Middle frontal gyrus (tissue), 1 donor: ENCODE measurements around the gene SPATA1.
A peak's percentile ranks its signal among the peaks of the same experiment; 100 is the strongest.
"Not testable (repeated sequence)": the region's sequence is repeated elsewhere in the genome, so short reads cannot be mapped to it uniquely, and the experiment has no call there.

Experiments used
- DNase-seq: peaks from one replicate; pipeline ENCODE4 v3.0.0-alpha.2; 2015; ENCODE audit warnings: low spot score; ENCODE audit errors: extremely low spot score

SPATA1 gene

DNA sequence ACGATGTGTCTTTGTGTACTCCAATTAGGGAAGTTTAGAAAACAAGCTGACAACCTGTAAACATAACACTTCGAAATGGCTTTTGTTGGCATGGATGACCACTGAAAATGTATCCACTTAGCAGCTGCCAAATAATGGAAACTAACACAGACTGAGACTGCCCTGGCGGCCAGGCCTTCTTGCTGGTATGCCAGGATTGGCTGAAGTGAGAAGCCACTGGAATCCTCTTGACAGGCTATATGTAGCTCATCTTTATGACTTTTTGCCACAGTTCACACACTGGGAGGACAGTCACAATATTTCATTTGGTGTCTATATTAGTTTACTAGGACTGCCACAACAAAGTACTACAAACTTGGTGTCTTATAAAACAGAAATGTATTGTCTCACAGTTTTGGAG is 80.9 kb downstream of the SPATA1 start:
- DNase-seq, result no peak

DNA sequence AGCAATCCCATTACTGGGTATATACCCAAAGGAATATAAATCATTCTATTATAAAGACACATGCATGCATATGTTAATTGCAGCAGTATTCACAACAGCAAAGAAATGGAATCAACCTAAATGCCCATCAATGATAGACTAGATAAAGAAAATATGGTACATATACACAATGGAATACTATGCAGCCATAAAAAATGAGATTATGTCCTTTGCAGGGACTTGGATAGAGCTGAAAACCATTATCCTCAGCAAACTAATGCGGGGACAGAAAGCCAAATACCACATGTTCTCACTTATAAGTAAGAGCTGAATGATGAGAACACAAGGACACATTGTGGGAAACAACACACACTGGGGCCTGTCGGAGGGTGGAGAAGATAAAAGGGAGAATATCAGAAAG is 88.8 kb downstream of the SPATA1 start:
- not testable (repeated sequence) for DNase-seq

DNA sequence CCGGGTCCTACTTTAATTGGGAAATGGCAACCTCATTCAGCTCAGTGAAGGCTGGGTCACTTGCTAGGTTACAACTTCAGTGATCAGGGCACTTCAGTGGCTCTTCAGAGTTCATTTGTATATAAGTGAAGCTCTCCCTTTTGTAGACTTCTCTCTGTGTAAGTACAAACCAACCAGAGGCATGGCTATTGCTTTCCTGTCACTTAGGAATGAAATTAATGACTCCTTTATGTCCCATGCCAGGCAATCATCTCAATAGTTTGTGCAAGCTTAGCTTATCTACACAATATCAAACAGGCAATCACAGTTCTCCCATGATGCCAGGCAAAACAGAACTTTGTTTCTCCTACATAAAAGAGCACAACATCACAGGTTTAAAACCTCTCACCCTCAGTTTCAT is 90.8 kb downstream of the SPATA1 start:
- DNase-seq, result no peak

DNA sequence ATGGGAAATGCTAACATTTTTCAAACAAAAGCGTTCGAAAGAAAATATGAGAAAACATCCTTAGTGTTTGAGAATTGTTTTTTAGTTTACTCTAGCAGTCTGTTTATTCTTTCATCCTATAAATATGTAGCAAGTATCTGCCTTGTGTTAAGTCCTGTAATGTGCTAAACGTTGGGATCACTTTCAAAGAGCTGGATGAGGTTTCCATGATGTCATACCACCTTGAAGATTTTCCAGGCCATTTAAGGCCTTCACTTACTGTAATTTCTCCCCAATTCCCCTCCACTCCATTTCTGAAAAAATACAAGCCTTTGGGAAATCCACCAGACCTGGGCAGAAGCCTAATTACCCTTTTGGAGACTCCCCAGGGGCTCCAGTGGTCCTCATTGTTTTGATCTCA is 92.2 kb downstream of the SPATA1 start:
- no peak for DNase-seq

DNA sequence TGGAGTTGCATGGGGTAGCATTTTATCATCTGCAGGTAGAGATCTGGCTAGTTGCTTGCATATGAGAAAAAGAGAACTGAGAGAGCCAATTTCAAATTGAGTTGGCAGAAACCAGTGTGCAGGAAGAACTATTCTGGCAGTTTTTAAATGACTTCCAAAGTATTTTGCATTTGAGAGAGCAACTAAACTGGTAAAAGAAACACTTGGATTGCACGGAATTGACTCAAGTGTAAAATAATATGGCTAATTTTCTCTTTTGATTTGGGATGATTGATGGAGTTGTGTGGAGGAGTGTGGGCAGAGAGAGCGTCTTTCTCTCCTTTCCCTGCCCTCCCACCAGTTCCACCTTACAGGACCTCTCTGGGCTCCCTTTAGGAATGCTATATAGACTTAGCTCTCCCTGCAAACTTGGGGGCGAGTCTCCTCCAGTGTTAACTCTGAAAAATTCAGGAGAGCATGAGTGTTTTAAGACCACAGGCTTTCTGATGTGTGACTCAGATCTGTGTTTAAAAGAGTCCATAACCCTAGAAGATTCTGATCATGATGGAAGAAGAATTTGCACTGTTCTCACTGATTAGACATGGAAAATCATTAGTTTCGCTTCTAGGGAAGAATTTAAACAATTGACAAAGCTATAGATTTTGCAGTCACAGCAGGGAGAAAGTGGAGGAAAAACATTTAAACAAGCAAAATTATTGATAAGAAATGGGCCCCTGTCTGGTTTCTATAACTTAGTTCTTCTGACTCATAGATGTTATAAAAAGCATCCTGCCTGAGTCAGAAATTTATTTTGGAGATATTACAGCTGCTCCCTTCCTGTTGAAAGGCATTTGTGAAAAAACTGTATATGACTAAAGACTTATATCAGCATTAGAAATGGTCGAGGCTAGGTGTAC is 92.9 kb downstream of the SPATA1 start:
- DNase-seq, result peak; percentile 43

DNA sequence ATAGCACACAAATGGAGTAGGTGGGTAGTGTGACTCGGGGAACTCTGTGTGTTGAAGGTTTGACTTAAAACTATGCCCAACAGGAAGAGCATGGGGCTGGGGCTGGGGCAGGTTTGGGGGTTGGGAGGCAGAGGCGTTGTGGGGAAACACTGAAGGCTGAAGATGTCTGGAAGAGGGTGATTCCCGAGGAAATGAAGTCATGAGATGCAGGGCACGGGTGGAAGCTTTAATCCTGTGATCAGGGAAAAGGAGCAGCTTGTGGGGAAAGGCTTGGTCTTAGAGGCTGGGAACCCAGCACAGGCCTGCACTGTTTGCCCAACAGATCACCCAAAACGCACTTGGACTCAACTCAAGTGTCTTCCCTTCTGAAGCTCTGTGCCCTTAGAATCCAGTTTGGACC is 94.6 kb downstream of the SPATA1 start:
- DNase-seq, result no peak

DNA sequence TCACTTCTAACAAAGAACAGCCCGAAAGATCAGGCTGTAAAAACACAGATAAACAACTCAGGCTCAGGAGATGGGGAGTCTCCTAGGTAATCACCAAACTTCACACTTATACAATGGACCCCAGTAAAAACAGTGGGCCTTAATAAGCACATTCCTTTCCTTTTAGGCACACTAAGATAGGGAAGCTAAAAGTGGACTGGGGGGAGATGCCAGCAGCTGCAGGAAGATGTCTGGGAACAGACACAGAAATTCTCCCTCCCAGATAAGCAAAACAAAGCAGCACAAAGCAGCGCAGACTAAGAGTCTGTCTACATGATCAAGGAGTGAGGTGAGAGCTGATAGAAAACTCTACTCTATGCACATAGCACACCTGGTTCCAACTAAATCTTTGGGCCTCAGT is 97.0 kb downstream of the SPATA1 start:
- no peak for DNase-seq

DNA sequence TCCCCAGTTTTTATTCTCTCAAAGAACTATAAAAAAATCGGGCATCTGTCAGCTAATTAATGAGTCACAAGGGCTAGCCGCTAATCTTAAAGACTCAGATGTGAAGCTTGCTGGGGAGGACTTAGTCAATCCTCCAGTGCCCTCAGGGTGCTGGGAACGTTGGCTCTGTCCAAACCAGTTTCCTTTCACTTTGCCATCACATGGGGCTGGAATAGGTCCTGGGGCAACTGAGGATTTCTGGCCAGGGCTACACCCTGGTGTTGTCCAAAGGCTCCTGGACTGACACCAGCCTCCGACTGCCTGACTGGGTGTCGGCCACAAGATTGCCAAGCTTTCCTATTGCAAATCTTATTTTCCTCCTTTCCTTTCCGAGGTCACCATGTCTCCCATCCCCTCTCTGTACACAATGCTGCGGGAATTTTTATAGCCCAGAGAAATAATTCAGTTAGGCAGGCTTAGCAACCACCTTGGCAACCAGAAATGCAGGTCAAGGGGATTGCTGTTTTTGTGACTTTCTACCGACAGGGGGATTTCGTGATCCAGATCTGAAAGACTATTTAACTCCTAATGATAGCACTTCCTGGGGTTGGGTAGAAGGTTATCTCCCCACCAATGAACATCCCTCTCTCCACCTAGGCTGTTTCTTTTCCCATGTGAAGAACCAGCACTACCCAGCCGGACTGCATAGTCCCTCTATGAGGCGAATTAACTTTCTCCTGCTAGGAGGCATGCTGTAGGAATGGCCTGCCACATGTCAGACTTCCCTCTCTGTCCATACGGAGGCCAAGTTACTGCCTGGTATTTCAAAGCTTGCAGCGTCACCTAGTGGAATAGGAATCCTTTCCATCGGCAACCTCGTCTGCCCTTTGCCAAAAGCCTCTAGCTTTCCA is 98.0 kb downstream of the SPATA1 start:
- DNase-seq, result no peak

DNA sequence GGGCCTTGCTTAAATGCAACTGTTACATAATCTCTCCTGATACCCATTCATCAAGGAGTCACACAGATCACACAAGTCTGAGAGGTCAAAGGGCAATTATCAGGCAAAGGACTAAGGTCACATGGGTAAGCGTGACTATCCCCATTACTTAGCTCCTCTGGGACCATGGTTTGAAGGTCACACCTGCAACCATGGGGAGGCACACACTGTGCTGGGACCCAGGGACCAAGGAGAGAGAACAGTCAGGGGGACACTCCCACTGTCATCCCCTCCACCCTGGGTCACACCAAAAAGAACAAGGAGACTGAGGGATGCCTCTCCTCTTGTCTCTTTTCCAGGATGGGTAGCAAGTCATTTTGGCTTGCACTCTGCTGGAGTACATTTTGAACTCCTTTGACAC is 99.0 kb downstream of the SPATA1 start:
- DNase-seq, result no peak

DNA sequence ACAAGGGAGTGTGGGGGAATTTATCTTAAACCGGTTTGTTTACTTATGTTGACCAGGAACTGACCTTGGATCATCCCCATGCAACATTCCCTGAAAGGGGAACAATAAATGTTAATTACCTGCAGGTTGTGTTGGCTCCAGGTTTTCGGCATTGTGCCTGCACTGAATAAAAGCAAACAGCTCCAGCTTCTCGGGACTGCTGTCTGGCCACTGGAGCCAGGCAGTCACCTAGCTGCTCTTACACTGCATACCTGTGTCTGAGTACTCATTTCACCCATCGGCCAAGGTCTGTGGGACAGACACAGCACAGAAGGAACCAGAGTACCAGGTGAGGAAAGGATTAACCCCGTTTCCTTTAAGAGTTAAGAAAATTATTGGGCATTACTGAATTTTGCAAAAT is 100.8 kb downstream of the SPATA1 start:
- DNase-seq, result no peak

DNA sequence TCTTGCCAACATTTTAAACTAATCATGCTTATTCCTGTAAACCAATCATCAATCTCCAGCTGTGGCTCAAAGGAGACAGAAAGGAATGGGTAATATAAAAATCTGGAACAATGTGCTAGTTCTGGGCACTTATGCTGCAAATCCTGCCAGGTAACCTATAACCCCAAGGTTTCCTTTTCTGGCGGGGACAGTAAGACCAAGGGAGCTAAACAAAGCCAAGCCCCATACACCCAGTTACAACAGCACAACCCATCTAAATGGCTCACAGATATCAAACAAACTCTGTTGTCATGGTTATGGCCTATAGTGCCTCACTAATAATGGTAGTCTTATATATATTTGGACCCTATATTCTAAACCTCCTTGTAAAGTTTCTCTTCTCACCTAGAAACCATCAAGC is 104.9 kb downstream of the SPATA1 start:
- DNase-seq, result no peak

DNA sequence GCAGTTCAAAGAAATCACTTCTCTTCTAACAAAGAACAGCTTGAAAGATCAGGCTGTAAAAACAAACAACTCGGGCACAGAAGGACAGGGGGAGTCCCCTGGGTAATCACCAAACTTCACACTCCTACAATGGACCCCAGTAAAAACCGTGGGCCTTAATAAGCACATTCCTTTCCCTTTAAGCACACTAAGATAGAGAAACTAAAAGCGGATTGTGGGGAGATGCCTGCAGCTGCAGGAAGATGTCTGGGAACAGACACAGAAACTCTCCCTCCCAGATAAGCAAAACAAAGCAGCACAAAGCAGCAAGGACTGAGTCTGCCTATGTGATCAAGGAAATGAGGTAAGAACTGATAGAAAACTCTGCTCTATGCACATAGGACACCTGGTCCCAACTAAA is 105.6 kb downstream of the SPATA1 start:
- DNase-seq, result no peak

DNA sequence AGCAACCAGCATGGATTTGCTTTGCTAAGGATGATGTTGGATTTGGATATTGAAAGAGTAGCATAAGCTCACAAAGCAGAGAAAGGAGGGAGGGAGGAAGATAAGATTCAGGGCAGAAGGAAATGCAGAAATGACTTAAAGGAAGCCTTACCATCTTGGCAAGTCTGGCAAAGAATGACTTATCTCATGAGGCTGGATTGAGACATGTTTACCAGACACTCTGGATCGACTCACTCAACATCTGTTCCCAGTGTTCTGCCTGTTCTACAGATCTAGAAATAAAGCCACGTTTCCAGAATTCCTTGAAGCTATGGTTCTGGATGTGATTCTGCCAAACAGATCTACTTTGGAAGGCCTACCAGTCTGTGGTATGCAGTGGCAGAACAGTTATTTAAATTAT is 106.8 kb downstream of the SPATA1 start:
- DNase-seq, result no peak

DNA sequence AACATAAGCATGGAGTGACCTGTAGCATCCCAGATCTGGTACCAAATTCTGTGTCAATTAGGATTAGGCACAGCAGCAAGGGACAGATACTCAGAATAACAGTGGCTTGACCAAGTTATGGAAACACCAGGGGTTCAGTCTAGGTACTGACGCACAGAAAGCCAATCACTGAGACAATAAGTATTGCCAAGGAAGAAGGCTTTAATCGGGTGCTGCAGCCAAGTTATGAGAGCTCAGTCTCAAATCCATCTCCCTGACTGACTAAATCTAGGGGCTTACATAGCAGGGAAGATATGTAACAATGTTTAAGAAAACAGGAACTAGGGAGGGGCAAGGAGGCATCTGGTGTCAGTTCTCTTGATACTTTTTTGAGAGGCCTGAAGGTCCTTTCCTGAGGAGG is 107.7 kb downstream of the SPATA1 start:
- DNase-seq, result no peak

DNA sequence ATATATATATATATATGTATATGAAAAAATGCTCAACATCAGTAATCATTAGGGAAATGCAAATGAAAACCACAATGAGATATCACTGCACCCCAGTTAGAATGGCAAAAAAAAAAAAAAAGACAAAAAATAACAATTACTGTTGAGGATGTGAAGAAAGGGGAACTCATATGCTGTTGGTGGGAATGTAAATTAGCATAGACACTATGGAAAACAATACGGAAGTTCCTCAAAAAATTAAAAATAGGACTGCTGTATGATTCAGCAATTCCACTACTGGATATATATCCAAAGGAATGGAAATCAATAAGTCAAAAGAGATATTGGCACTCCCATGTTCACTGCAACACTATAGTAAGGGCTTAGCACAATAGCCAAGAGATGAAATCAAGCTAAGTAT is 109.6 kb downstream of the SPATA1 start:
- no peak for DNase-seq
